Choroid plexus epithelial cell (primary cell): ENCODE results near the gene INTS11.

Source experiments
- DNase-seq: peaks from one replicate; pipeline ENCODE4 v3.0.0-alpha.2; 2010; ENCODE audit warnings: low read depth
- H3K4me3 ChIP-seq: 2 replicates; pipeline ENCODE4 v1.5.1; 2011; ENCODE audit warnings: low read depth, mild to moderate bottlenecking, control low read depth, low read length, moderate library complexity
- CTCF ChIP-seq: conservative IDR thresholded peaks from 2 replicates; pipeline ENCODE4 v1.5.1; 2011; ENCODE audit warnings: low read depth, mild to moderate bottlenecking, control low read depth, inconsistent platforms, low read length, moderate library complexity

The INTS11 gene

DNA sequence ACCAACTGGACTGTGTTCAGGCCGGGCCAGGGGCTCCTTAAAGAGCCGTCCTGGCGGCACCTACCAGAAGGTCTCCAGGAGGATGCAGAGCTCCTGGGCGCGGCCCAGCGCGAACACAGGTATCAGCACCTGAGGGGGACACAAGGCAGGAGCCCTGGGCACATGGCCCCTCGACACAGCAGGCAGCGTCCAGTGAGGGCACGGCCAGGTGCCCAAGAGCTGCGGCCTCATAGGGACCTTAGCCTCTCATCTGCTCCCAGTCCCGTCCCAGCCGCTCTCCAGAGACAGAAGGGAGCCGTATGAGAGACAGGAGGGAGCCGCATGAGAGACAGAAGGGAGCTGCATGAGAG is 10.2 kb downstream of the INTS11 start:
- no peak for TF ChIP-seq CTCF
- no peak for DNase-seq
- H3K4me3 ChIP-seq = no peak overlapping the region

- no peak overlapping the region for H3K4me3 ChIP-seq
- DNase-seq = no peak
- no peak for TF ChIP-seq CTCF
Measured at GRCh38 chr1:1313500-1314236, 10.8 kb downstream of the INTS11 start.

- no peak for DNase-seq
- H3K4me3 ChIP-seq = no peak overlapping the region
- no peak for TF ChIP-seq CTCF
Measured at GRCh38 chr1:1312450-1313314, 11.8 kb downstream of the INTS11 start.

- H3K4me3 ChIP-seq = no peak overlapping the region
- TF ChIP-seq CTCF = no peak
- DNase-seq = no peak
Measured at GRCh38 chr1:1311107-1312104, 13.1 kb downstream of the INTS11 start.

GRCh38 chr1:1310476-1311053 is 13.9 kb downstream of the INTS11 start:
- no peak overlapping the region for H3K4me3 ChIP-seq
- DNase-seq = no peak
- TF ChIP-seq CTCF = no peak

- TF ChIP-seq CTCF = no peak
- no peak for DNase-seq
- H3K4me3 ChIP-seq = peak overlapping the region; percentile 84
Measured at GRCh38 chr1:1310109-1310385, 14.4 kb downstream of the INTS11 start.
